HepG2 (cell line): ENCODE data around the gene TMIGD2. TPM values are rescaled to one million over a fixed set of nuclear protein-coding genes. Genes with fewer than 3 reads are reported as not detected.

ENCODE experiments used
- ATAC-seq: fragments of 200-7000 bp; cut with Tn5 transposase; 3 replicates; pipeline ENCODE4 v1.9.1; 2020; ENCODE audit warnings: mild to moderate bottlenecking, moderate library complexity
- BruUV-seq: library from RNA; stranded (reverse); fragments of 400-500 nt; replicated peaks from 2 replicates; lab custom pipeline; 2021; lab: Mats Ljungman, UMichigan
- CTCF ChIA-PET: fragments of 300-600 bp; formaldehyde crosslinking; extraction: SDS; loops from one replicate; lab custom pipeline; 2021; ENCODE audit warnings: low total read pairs, inconsistent platforms, low intra/inter-chr PET ratio; lab: Yijun Ruan, JAX
- POLR2A ChIA-PET: fragments of 350-600 bp; sonication (Branson Sonifier 250); formaldehyde crosslinking; loops from one replicate; lab custom pipeline; 2020; ENCODE audit warnings: antibody characterized with exemption, inconsistent platforms; lab: Yijun Ruan, JAX
- DNase-seq: peaks from one replicate; pipeline ENCODE4 v3.0.0-alpha.2; 2015; ENCODE audit warnings: low spot score
- FAIRE-seq: peaks from 3 replicates; lab custom pipeline; 2011; peaks lifted over from hg19 to GRCh38; lab: Jason Lieb, UNC
- H2AFZ ChIP-seq: one replicate; pipeline ENCODE4 v1.6.1; 2011; ENCODE audit warnings: low read length, inconsistent platforms
- H3K27ac ChIP-seq: fragments of 300-600 bp; 3 replicates; pipeline ENCODE4 v1.8.0; 2011; ENCODE audit warnings: mixed run types, mild to moderate bottlenecking, mixed read lengths, low read length, inconsistent platforms; ENCODE audit not compliant: insufficient read depth; ENCODE audit errors: extremely low read length
- H3K27me3 ChIP-seq, 2 experiments: fragments of 200-600 bp in 1 of 2; 2 replicates in 1 of 2; 3 replicates in 1 of 2; pipeline versions ENCODE4 v1.6.0 to v1.8.0; 2011; ENCODE audit warnings: low read length in 2 of 2, mild to moderate bottlenecking in 2 of 2, moderate library complexity in 2 of 2, inconsistent platforms in 1 of 2; ENCODE audit not compliant: insufficient read depth in 2 of 2, control insufficient read depth in 1 of 2
- H3K36me3 ChIP-seq, 2 experiments: fragments of 200-600 bp in 1 of 2; replicated peaks in 1 of 2; 2 replicates in 1 of 2; 3 replicates in 1 of 2; pipeline versions ENCODE4 v1.5.1 to v1.8.0; 2011; ENCODE audit warnings: low read length in 2 of 2, inconsistent platforms in 1 of 2; ENCODE audit not compliant: insufficient read depth in 2 of 2, control insufficient read depth in 1 of 2
- H3K4me1 ChIP-seq: 2 replicates; pipeline ENCODE4 v1.5.1; 2012; ENCODE audit warnings: low read length, inconsistent platforms; ENCODE audit not compliant: insufficient read depth
- H3K4me2 ChIP-seq: 2 replicates; pipeline ENCODE4 v1.6.0; 2011; ENCODE audit warnings: low read depth, low read length, inconsistent platforms
- H3K4me3 ChIP-seq, 3 experiments: fragments of 200-600 bp in 1 of 3; sonication (generic), shearing (Covaris generic) in 1 of 3; replicated peaks in 1 of 3; 2 replicates each; pipeline ENCODE4 v1.5.1; 2011 to 2016; ENCODE audit warnings: low read length in 3 of 3, inconsistent platforms in 2 of 3, low read depth in 2 of 3, mild to moderate bottlenecking in 2 of 3, control low read depth in 1 of 3, mixed read lengths in 1 of 3; ENCODE audit not compliant: insufficient read depth in 1 of 3
- H3K79me2 ChIP-seq: one replicate; pipeline ENCODE4 v1.6.1; 2011; ENCODE audit warnings: low read length, inconsistent platforms; ENCODE audit not compliant: insufficient read depth
- H3K9ac ChIP-seq: 2 replicates; pipeline ENCODE4 v1.6.0; 2011; ENCODE audit warnings: mild to moderate bottlenecking, low read depth, low read length, inconsistent platforms; ENCODE audit not compliant: insufficient read depth
- H3K9me3 ChIP-seq: 2 replicates; pipeline ENCODE4 v1.5.1; 2012; ENCODE audit warnings: mild to moderate bottlenecking, low read length
- H4K20me1 ChIP-seq: 2 replicates; pipeline ENCODE4 v1.6.0; 2011; ENCODE audit warnings: inconsistent platforms, mild to moderate bottlenecking, low read length, moderate library complexity; ENCODE audit not compliant: insufficient read depth
- GABPA ChIP-seq, 2 experiments: IDR thresholded peaks; 2 replicates each; pipeline ENCODE4 v1.6.1; 2011 to 2016; ENCODE audit warnings: low read depth in 2 of 2, low read length in 1 of 2, missing biosample characterization in 1 of 2, missing genetic modification characterization in 1 of 2
- HOXA3 ChIP-seq: sonication (generic); formaldehyde crosslinking; IDR thresholded peaks from 2 replicates; pipeline ENCODE4 v1.5.0; 2020; ENCODE audit warnings: missing genetic modification reagents
- KAT2B ChIP-seq: fragments of 150-350 bp; IDR thresholded peaks from 2 replicates; pipeline ENCODE4 v1.6.1; 2014; ENCODE audit warnings: low read depth, low read length, borderline replicate concordance
- KAT7 ChIP-seq: IDR thresholded peaks from 2 replicates; pipeline ENCODE4 v1.6.1; 2018; ENCODE audit warnings: borderline replicate concordance, missing compliant biosample characterization
- KLF15 ChIP-seq: sonication (generic); formaldehyde crosslinking; IDR thresholded peaks from 2 replicates; pipeline ENCODE4 v1.8.1; 2023; ENCODE audit warnings: borderline replicate concordance, mild to moderate bottlenecking, inconsistent platforms, missing genetic modification reagents, mixed read lengths
- MAZ ChIP-seq, 2 experiments: sonication (generic) in 1 of 2; formaldehyde crosslinking in 1 of 2; IDR thresholded peaks; 2 replicates each; pipeline versions ENCODE4 v1.5.0 to v1.6.1; 2012 to 2020; ENCODE audit warnings: low read depth in 2 of 2, mild to moderate bottlenecking in 2 of 2, borderline replicate concordance in 1 of 2, improper control_type of control experiment in 1 of 2, low read length in 1 of 2, missing genetic modification reagents in 1 of 2, moderate library complexity in 1 of 2
- PRDM10 ChIP-seq: sonication (generic); formaldehyde crosslinking; IDR thresholded peaks from 2 replicates; pipeline ENCODE4 v1.4.0; 2020; ENCODE audit warnings: low read depth, missing genetic modification reagents
- RBFOX2 ChIP-seq: fragments of 200-400 bp; formaldehyde crosslinking; IDR thresholded peaks from 2 replicates; pipeline ENCODE4 v1.6.1; 2017; ENCODE audit warnings: low read depth, mild to moderate bottlenecking, low read length
- ZBTB10 ChIP-seq: sonication (generic); formaldehyde crosslinking; IDR thresholded peaks from 2 replicates; pipeline ENCODE4 v1.4.0; 2020; ENCODE audit warnings: missing genetic modification reagents, borderline replicate concordance
- ZNF160 ChIP-seq: sonication (generic); formaldehyde crosslinking; IDR thresholded peaks from 2 replicates; pipeline ENCODE4 v1.8.0; 2022; ENCODE audit warnings: mild to moderate bottlenecking, inconsistent platforms, missing genetic modification reagents
- ZNF24 ChIP-seq: fragments of 450-650 bp; IDR thresholded peaks from 2 replicates; pipeline ENCODE4 v1.6.1; 2017; ENCODE audit warnings: antibody characterized with exemption, mild to moderate bottlenecking
- ZNF292 ChIP-seq: sonication (generic); formaldehyde crosslinking; IDR thresholded peaks from 2 replicates; pipeline ENCODE4 v1.8.1; 2022; ENCODE audit warnings: mild to moderate bottlenecking, low read depth, missing genetic modification reagents, borderline replicate concordance
- ZSCAN21 ChIP-seq: sonication (generic); formaldehyde crosslinking; IDR thresholded peaks from 2 replicates; pipeline ENCODE4 v1.8.0; 2022; ENCODE audit warnings: mild to moderate bottlenecking, missing genetic modification reagents, moderate library complexity, borderline replicate concordance
- WGBS: methylation state at CpG from one replicate; pipeline ENCODE4 v1.1.6; 2017; ENCODE audit warnings: low lambda C conversion rate; 5-methylcytosine and 5-hydroxymethylcytosine counted together
- in situ Hi-C: cut with HindIII; loops from 2 replicates; pipeline ENCODE4 v1.10.0; 2017; ENCODE audit warnings: low pct_unique_long_range_greater_than_20kb; ENCODE audit not compliant: extremely low pct_ligation_motif_present
- intact Hi-C: fragments of 100-400 bp; cut with micrococcal nuclease; formaldehyde crosslinking; loops from one replicate; pipeline ENCODE4 v1.10.0; 2022; ENCODE audit not compliant: unreplicated experiment
- polyA plus RNA-seq, 8 experiments: library from polyadenylated mRNA; depleted of rRNA in 3 of 8; stranded (reverse) in 7 of 8; unstranded in 1 of 8; fragments of >200 nt; fragmentation: Illumina TruSeq in 4 of 8; extraction: Trizol in 4 of 8; gene quantifications; 2 replicates each; pipeline versions ENCODE4 v1.2.1 to v1.2.3, GENCODE V29; 2011 to 2016; ENCODE audit warnings: low read depth in 4 of 8, missing spikeins in 1 of 8, mixed read lengths in 1 of 8; ENCODE audit not compliant: insufficient read depth in 1 of 8
- total RNA-seq, 5 experiments: library from RNA; depleted of rRNA; stranded (reverse); fragments of >200 nt; fragmentation: Illumina TruSeq; extraction: Trizol; gene quantifications; 2 replicates each; pipeline ENCODE4 v1.2.3, GENCODE V29; 2016; ENCODE audit warnings: low read depth in 1 of 5

Gene TMIGD2
- total and polyA plus RNA-seq, 2 of the 13 experiments (the other 11 are each of a cell fraction or from before 2014, with no cell fraction given): 0.11 to 1.0 TPM

- peak; percentile 24; the same call in 1 of the 2 replicates for TF ChIP-seq HOXA3 (CRISPR knock-in tag)
- TF ChIP-seq PRDM10 (CRISPR knock-in tag): peak; percentile 86
- 0 out of 2 replicates have a peak, but pooled peaks have one; percentile 44 for TF ChIP-seq RBFOX2
- TF ChIP-seq KLF15: no peak
Observed at GRCh38 chr19:4338441-4339355, 36.5 kb upstream of the TMIGD2 start, which contains the start of gene STAP2 (continued).

GRCh38 chr19:4337906-4338440 is 35.8 kb upstream of the TMIGD2 start:
- Histone ChIP-seq H3K27ac (peak overlapping the region; percentile 96), H3K9me3 (no peaks in the 10 kb centered on the region), H3K27me3 (no peaks in the 10 kb centered on the region; a peak in 1 of 5 replicates), H3K79me2 (no peaks in the 10 kb centered on the region), H3K4me1 (peaks cover 52% of the 10 kb centered on the region), H3K4me2 (peak overlapping the region; percentile 96), H2AFZ (peak overlapping the region; percentile 92), H4K20me1 (no peaks in the 10 kb centered on the region), H3K36me3 (no peaks in the 10 kb centered on the region), H3K4me3 (peak overlapping the region; percentile 71 to 86 (median 86)), H3K9ac (peak overlapping the region; percentile 84)
- ChIA-PET POLR2A (interaction anchor here (0.6 to 3.1 kb wide), 9 partner anchors 10 to 71 kb away, joined by 3 to 16 read pairs (median 4); no protein-coding TSS in a partner anchor), CTCF (no interaction called here)
- FAIRE-seq (peak; percentile 77), DNase-seq (peak; percentile 76), ATAC-seq (peak; percentile 24)
- intact Hi-C loops (no loop called here), in situ Hi-C loops (no loop called here)
- 7% methylated on average over 14 of the region's 14 CpGs for WGBS
- BruUV-seq: TSS peak; percentile 78
- TF ChIP-seq KAT7 (0 out of 2 replicates have a peak, but pooled peaks have one; percentile 44), ZNF160 (CRISPR knock-in tag) (0 out of 2 replicates have a peak, but pooled peaks have one; percentile 23), KAT2B (no peak), MAZ (IDR thresholded peaks at IDR 0.05; ENCODE audit: borderline replicate concordance, low read depth, low read length) (peak; percentile 90), MAZ (CRISPR knock-in tag; IDR thresholded peaks at IDR 0.05; ENCODE audit: low read depth) (peak; percentile 65), ZNF24 (no peak), ZSCAN21 (CRISPR knock-in tag) (peak; percentile 71; the same call in 1 of the 2 replicates), ZNF292 (CRISPR knock-in tag) (peak; percentile 70; the same call in 1 of the 2 replicates), GABPA (IDR thresholded peaks at IDR 0.05; ENCODE audit: low read depth, low read length) (no peak), GABPA (CRISPR knock-in tag; IDR thresholded peaks at IDR 0.05; ENCODE audit: low read depth) (0 out of 2 replicates have a peak, but pooled peaks have one; percentile 13), ZBTB10 (CRISPR knock-in tag) (no peak)
